CD4-positive, CD25-positive, alpha-beta regulatory T cell (primary cell): ENCODE data around the gene KCNJ5. TPM values are rescaled to one million over a fixed set of nuclear protein-coding genes. Genes with fewer than 3 reads are reported as not detected.

Experiments
- ATAC-seq, 2 donors: fragments of 150-1000 bp; cut with Tn5 transposase; one replicate each; pipeline ENCODE4 v1.10.0; 2021; ENCODE audit warnings: low read depth in 2 of 2, moderate number of reproducible peaks in 2 of 2, moderate library complexity in 1 of 2
- DNase-seq, 3 donors: peaks; one replicate each; pipeline versions ENCODE4 v3.0.0 to v3.0.0-alpha.2; 2012 to 2022; ENCODE audit warnings: mixed read lengths in 1 of 3
- H3K27ac ChIP-seq: one replicate; pipeline ENCODE4 v1.7.0; 2013; ENCODE audit warnings: mild to moderate bottlenecking, low read length; ENCODE audit not compliant: insufficient read depth, poor library complexity, severe bottlenecking
- H3K27me3 ChIP-seq: one replicate; pipeline ENCODE4 v1.7.0; 2013; ENCODE audit warnings: low read length; ENCODE audit not compliant: control insufficient read depth, insufficient read depth
- H3K36me3 ChIP-seq: one replicate; pipeline ENCODE4 v1.7.0; 2013; ENCODE audit warnings: mild to moderate bottlenecking, low read length, moderate library complexity; ENCODE audit not compliant: control insufficient read depth, insufficient read depth
- H3K4me1 ChIP-seq: 2 replicates; pipeline ENCODE4 v1.7.0; 2013; ENCODE audit warnings: mild to moderate bottlenecking, low read length; ENCODE audit not compliant: insufficient read depth, control insufficient read depth, poor library complexity, severe bottlenecking
- H3K4me3 ChIP-seq: one replicate; pipeline ENCODE4 v1.7.0; 2013; ENCODE audit warnings: low read depth, mild to moderate bottlenecking, low read length, moderate library complexity
- H3K9me3 ChIP-seq, 2 experiments: 1 replicate in 1 of 2; 2 replicates in 1 of 2; pipeline ENCODE4 v1.7.0; 2013; ENCODE audit warnings: low read length in 2 of 2, mild to moderate bottlenecking in 1 of 2, moderate library complexity in 1 of 2; ENCODE audit not compliant: control insufficient read depth in 2 of 2
- H3K27ac Mint-ChIP-seq, 3 donors: one replicate each; pipeline ENCODE4 v1.8.0; 2020 to 2022; ENCODE audit warnings: mild to moderate bottlenecking in 3 of 3, mixed read lengths in 3 of 3, moderate library complexity in 2 of 3
- H3K27me3 Mint-ChIP-seq: one replicate; pipeline ENCODE4 v1.8.0; 2022; ENCODE audit warnings: mild to moderate bottlenecking, mixed read lengths
- H3K36me3 Mint-ChIP-seq: one replicate; pipeline ENCODE4 v1.8.0; 2020; ENCODE audit warnings: mixed read lengths
- H3K4me1 Mint-ChIP-seq, 4 donors: one replicate each; pipeline ENCODE4 v1.8.0; 2020 to 2022; ENCODE audit warnings: mixed read lengths in 4 of 4, mild to moderate bottlenecking in 1 of 4
- H3K4me3 Mint-ChIP-seq, 4 donors: one replicate each; pipeline ENCODE4 v1.8.0; 2020 to 2022; ENCODE audit warnings: mild to moderate bottlenecking in 4 of 4, mixed read lengths in 4 of 4, moderate library complexity in 3 of 4
- H3K9me3 Mint-ChIP-seq, 7 donors: one replicate each; pipeline ENCODE4 v1.8.0; 2020 to 2022; ENCODE audit warnings: mixed read lengths in 7 of 7, mild to moderate bottlenecking in 3 of 7, moderate library complexity in 2 of 7
- polyA plus RNA-seq, 4 donors: library from polyadenylated mRNA; unstranded; fragments of 300-500 nt; fragmentation: Illumina TruSeq; gene quantifications; one replicate each; pipeline ENCODE4 v1.2.3, GENCODE V29; 2021
- total RNA-seq: library from RNA; stranded (reverse); gene quantifications from one replicate; pipeline ENCODE4 v1.2.3, GENCODE V29; 2022

KCNJ5 gene
- total and polyA plus RNA-seq, 5 donors from 2014 or later = not detected

- peaks cover 9% of the 10 kb centered on the region for H3K4me1 ChIP-seq
- H3K36me3 ChIP-seq = no peaks in the 10 kb centered on the region
- no peak overlapping the region for H3K27ac Mint-ChIP-seq
- H3K27me3 ChIP-seq = peaks cover 20% of the 10 kb centered on the region
- H3K9me3 ChIP-seq = no peaks in the 10 kb centered on the region
- peaks cover 4% of the 10 kb centered on the region for H3K36me3 Mint-ChIP-seq
- H3K4me3 ChIP-seq = no peak overlapping the region
- no peak overlapping the region for H3K4me3 Mint-ChIP-seq
- no peak overlapping the region for H3K27ac ChIP-seq
- peaks cover 0 to 2% (median 0%) of the 10 kb centered on the region in 7 donors for H3K9me3 Mint-ChIP-seq
- H3K4me1 Mint-ChIP-seq = peaks cover 0 to 10% (median 4%) of the 10 kb centered on the region in 4 donors
- DNase-seq (no peak), ATAC-seq (no peak)
- H3K27me3 Mint-ChIP-seq = peaks cover 70% of the 10 kb centered on the region
Observed at GRCh38 chr11:128892866-128893565, 1.9 kb downstream of the KCNJ5 start.

- Histone ChIP-seq H3K36me3 (no peaks in the 10 kb centered on the region), H3K9me3 (no peaks in the 10 kb centered on the region), H3K4me1 (peaks cover 9% of the 10 kb centered on the region), H3K27ac (no peak overlapping the region), H3K4me3 (no peak overlapping the region), H3K27me3 (peaks cover 19% of the 10 kb centered on the region)
- Mint-ChIP-seq H3K27me3 (peaks cover 64% of the 10 kb centered on the region), H3K27ac (no peak overlapping the region), H3K36me3 (no peaks in the 10 kb centered on the region), H3K4me3 (no peak overlapping the region), H3K4me1 (peaks cover 0 to 10% (median 4%) of the 10 kb centered on the region in 4 donors), H3K9me3 (peaks cover 0 to 2% (median 0%) of the 10 kb centered on the region in 7 donors)
- ATAC-seq = no peak
- DNase-seq = no peak
Observed at GRCh38 chr11:128893578-128894285, 2.6 kb downstream of the KCNJ5 start.

GRCh38 chr11:128894286-128894681, 3.1 kb downstream of the KCNJ5 start:
- Histone ChIP-seq H3K27me3 (peaks cover 16% of the 10 kb centered on the region), H3K4me1 (peaks cover 9% of the 10 kb centered on the region), H3K4me3 (no peak overlapping the region), H3K36me3 (no peaks in the 10 kb centered on the region), H3K27ac (no peak overlapping the region), H3K9me3 (no peaks in the 10 kb centered on the region)
- no peaks in the 10 kb centered on the region for H3K36me3 Mint-ChIP-seq
- H3K27me3 Mint-ChIP-seq = peaks cover 64% of the 10 kb centered on the region
- ATAC-seq = no peak
- H3K4me3 Mint-ChIP-seq = no peak overlapping the region
- DNase-seq = no peak
- peaks cover 0 to 10% (median 4%) of the 10 kb centered on the region in 4 donors for H3K4me1 Mint-ChIP-seq
- no peak overlapping the region for H3K27ac Mint-ChIP-seq
- H3K9me3 Mint-ChIP-seq = peaks cover 0 to 2% (median 0%) of the 10 kb centered on the region in 7 donors

- no peaks in the 10 kb centered on the region for H3K36me3 ChIP-seq
Observed at GRCh38 chr11:128894685-128895084, 3.5 kb downstream of the KCNJ5 start.

GRCh38 chr11:128895526-128895925, 4.4 kb downstream of the KCNJ5 start:
- Mint-ChIP-seq H3K9me3 (peaks cover 0 to 2% (median 0%) of the 10 kb centered on the region in 7 donors), H3K27me3 (peaks cover 63% of the 10 kb centered on the region), H3K4me1 (peaks cover 0 to 5% (median 4%) of the 10 kb centered on the region in 4 donors), H3K4me3 (no peak overlapping the region), H3K27ac (no peak overlapping the region), H3K36me3 (no peaks in the 10 kb centered on the region)
- Histone ChIP-seq H3K27me3 (peaks cover 12% of the 10 kb centered on the region), H3K4me1 (peaks cover 5% of the 10 kb centered on the region), H3K36me3 (no peaks in the 10 kb centered on the region), H3K4me3 (no peak overlapping the region), H3K9me3 (no peaks in the 10 kb centered on the region), H3K27ac (no peak overlapping the region)
- no peak for DNase-seq
- no peak for ATAC-seq

More at GRCh38 chr11:128894685-128895084, 3.5 kb downstream of the KCNJ5 start:
- H3K4me1 ChIP-seq = peaks cover 9% of the 10 kb centered on the region
- H3K4me1 Mint-ChIP-seq = peaks cover 0 to 8% (median 4%) of the 10 kb centered on the region in 4 donors
- peaks cover 0 to 2% (median 0%) of the 10 kb centered on the region in 7 donors for H3K9me3 Mint-ChIP-seq
- H3K27ac ChIP-seq = no peak overlapping the region
- no peak for ATAC-seq
- no peak for DNase-seq
- H3K4me3 Mint-ChIP-seq = no peak overlapping the region
- H3K9me3 ChIP-seq = no peaks in the 10 kb centered on the region
- no peaks in the 10 kb centered on the region for H3K36me3 Mint-ChIP-seq
- H3K27me3 Mint-ChIP-seq = peaks cover 64% of the 10 kb centered on the region
- H3K27ac Mint-ChIP-seq = no peak overlapping the region
- peaks cover 12% of the 10 kb centered on the region for H3K27me3 ChIP-seq
- no peak overlapping the region for H3K4me3 ChIP-seq

GRCh38 chr11:128896356-128896755, 5.2 kb downstream of the KCNJ5 start:
- DNase-seq (no peak), ATAC-seq (no peak)
- H3K27ac ChIP-seq = no peak overlapping the region
- peaks cover 62% of the 10 kb centered on the region for H3K27me3 Mint-ChIP-seq
- no peaks in the 10 kb centered on the region for H3K4me1 ChIP-seq
- H3K4me3 ChIP-seq = no peak overlapping the region
- no peaks in the 10 kb centered on the region for H3K36me3 Mint-ChIP-seq
- no peaks in the 10 kb centered on the region for H3K9me3 ChIP-seq
- H3K27ac Mint-ChIP-seq = no peak overlapping the region
- peaks cover 0 to 4% (median 1%) of the 10 kb centered on the region in 4 donors for H3K4me1 Mint-ChIP-seq
- no peak overlapping the region for H3K4me3 Mint-ChIP-seq
- H3K36me3 ChIP-seq = no peaks in the 10 kb centered on the region
- peaks cover 0 to 2% (median 0%) of the 10 kb centered on the region in 7 donors for H3K9me3 Mint-ChIP-seq
- peaks cover 12% of the 10 kb centered on the region for H3K27me3 ChIP-seq

GRCh38 chr11:128897826-128898225, 6.7 kb downstream of the KCNJ5 start:
- Mint-ChIP-seq H3K27me3 (peaks cover 54% of the 10 kb centered on the region), H3K4me3 (no peak overlapping the region), H3K4me1 (no peaks in the 10 kb centered on the region), H3K9me3 (peaks cover 0 to 2% (median 0%) of the 10 kb centered on the region in 7 donors), H3K36me3 (no peaks in the 10 kb centered on the region), H3K27ac (no peak overlapping the region)
- H3K4me1 ChIP-seq = no peaks in the 10 kb centered on the region
- H3K27ac ChIP-seq = no peak overlapping the region
- DNase-seq = no peak
- no peaks in the 10 kb centered on the region for H3K9me3 ChIP-seq
- no peak for ATAC-seq
- H3K36me3 ChIP-seq = no peaks in the 10 kb centered on the region
- peaks cover 8% of the 10 kb centered on the region for H3K27me3 ChIP-seq
- no peak overlapping the region for H3K4me3 ChIP-seq
